ENCODE measurements around the gene AATF. TPM values are rescaled to one million over a fixed set of nuclear protein-coding genes. Genes with fewer than 3 reads are reported as not detected.

AATF gene
- total and polyA plus RNA-seq, 9 of the 15 experiments (the other 6 are each of a cell fraction or from before 2014, with no cell fraction given) = 34.5 to 133 (median 90.1) TPM

DNA sequence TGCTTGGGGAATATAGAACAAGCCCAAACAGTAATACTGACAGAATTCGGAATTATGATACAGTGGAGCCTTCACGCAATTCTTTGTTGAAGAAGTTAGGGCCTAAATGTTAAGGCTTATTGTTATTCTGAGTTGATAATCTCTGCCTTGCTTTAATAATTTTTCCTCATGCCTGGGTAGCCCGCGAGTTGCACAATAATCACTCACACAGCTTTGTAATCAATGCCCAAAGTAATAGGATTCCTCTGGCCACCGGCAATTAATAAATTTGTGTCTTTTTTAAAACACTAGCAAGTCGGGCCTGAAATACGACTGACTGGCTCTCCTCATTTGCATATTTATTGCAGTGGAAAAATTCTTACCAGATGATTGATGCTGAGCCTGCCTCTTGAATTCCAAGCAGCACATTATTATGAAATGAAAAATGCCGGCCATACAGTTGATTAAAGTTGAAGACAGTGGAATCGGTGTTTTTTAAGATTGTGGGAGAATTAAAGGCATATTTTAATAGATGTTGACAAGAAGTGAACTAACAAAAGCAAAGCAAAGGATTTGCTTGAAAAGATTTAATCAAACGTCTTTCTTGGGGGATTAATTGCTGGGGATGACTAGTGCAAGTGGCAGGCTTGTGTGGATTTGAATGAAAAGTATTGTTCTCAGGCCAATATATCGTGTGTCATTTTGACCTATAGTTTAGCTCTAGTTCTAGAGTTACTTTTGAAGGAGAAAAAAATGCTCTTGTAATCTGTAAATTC lies 30.2 kb downstream of the AATF start:
- peaks cover 34% of the 10 kb centered on the region for H3K36me3 ChIP-seq (ENCODE audit: control insufficient read depth, insufficient read depth, low read length)

DNA sequence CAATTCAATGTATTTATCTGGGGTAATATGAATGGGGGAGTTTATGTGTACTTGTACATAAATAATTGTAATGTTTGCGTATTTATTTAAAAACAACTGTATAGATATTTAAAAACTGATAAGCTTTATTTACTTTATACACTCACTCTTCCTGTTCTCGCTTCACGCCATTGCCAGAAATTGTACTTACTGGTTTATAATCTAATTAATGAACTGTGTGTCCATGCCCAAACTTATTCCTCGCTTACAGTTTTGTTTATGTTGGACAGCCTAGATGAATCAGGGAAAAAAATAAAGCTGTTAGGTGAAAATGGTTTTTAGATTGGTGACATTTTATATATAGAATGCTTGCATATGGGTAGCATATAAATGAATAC lies 30.8 kb downstream of the AATF start:
- Histone ChIP-seq H3K9me1 (ENCODE audit: control insufficient read depth, insufficient read depth, low read length) (no peaks in the 10 kb centered on the region), H3K4me2 (ENCODE audit: insufficient read depth, low read length) (no peak overlapping the region), H3K4me1 (replicated peaks in 1 of 2; ENCODE audit: control insufficient read depth in 2 of 2, insufficient read depth in 2 of 2, low read length in 2 of 2) (no peaks in the 10 kb centered on the region), H3K27ac (ENCODE audit: extremely low read depth, low read depth, low read length) (no peak overlapping the region), H3K4me3 (no peak overlapping the region), H3K9ac (ENCODE audit: insufficient read depth in 1 of 2, low read depth in 2 of 2, low read length in 2 of 2) (no peak overlapping the region), H3K27me3 (ENCODE audit: control insufficient read depth in 2 of 2, insufficient read depth in 2 of 2, low read length in 2 of 2) (no peaks in the 10 kb centered on the region), H3K36me3 (ENCODE audit: control insufficient read depth, insufficient read depth, low read length) (peaks cover 40% of the 10 kb centered on the region), H4K20me1 (replicated peaks; ENCODE audit: control insufficient read depth, insufficient read depth, low read length) (no peaks in the 10 kb centered on the region), H2AFZ (ENCODE audit: low read depth, low read length) (no peak overlapping the region), H3K79me2 (ENCODE audit: control insufficient read depth, insufficient read depth, low read length) (peaks cover 79% of the 10 kb centered on the region), H3K9me3 (replicated peaks; ENCODE audit: control insufficient read depth, insufficient read depth, low read depth, low read length) (no peaks in the 10 kb centered on the region)
- WGBS (ENCODE audit: insufficient coverage, low coverage, missing lambda C conversion rate) = 91% methylated on average over 4 of the region's 4 CpGs
- intact Hi-C loops (cut with micrococcal nuclease) (no loop called here), in situ Hi-C loops (cut with MboI) (no loop called here)
- FAIRE-seq (no peak), ATAC-seq (no peak), DNase-seq (ENCODE audit: extremely low read depth in 1 of 4, low spot score in 3 of 4) (no peak)
- no TSS peak for BruUV-seq (replicated peaks)
- POLR2A ChIA-PET = no interaction called here
- TF ChIP-seq, protein P1, sequence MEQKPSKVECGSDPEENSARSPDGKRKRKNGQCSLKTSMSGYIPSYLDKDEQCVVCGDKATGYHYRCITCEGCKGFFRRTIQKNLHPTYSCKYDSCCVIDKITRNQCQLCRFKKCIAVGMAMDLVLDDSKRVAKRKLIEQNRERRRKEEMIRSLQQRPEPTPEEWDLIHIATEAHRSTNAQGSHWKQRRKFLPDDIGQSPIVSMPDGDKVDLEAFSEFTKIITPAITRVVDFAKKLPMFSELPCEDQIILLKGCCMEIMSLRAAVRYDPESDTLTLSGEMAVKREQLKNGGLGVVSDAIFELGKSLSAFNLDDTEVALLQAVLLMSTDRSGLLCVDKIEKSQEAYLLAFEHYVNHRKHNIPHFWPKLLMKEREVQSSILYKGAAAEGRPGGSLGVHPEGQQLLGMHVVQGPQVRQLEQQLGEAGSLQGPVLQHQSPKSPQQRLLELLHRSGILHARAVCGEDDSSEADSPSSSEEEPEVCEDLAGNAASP (IDR thresholded peaks at IDR 0.05) = no peak
- TF ChIP-seq COPS2 (conservative IDR thresholded peaks at IDR 0.05) = no peak
- CTCF ChIA-PET (ENCODE audit: low intra/inter-chr PET ratio) = no interaction called here

More for the DNA sequence above, 30.2 kb downstream of the AATF start:
- ChIA-PET POLR2A (interaction anchor here (0.6 to 1.2 kb wide), 2 partner anchors 11 to 16 kb away, joined by 3 read pairs; no protein-coding TSS in a partner anchor), CTCF (ENCODE audit: low intra/inter-chr PET ratio) (no interaction called here)
- Histone ChIP-seq H3K4me3 (no peak overlapping the region), H3K4me2 (ENCODE audit: insufficient read depth, low read length) (no peak overlapping the region), H3K9ac (ENCODE audit: insufficient read depth in 1 of 2, low read depth in 2 of 2, low read length in 2 of 2) (no peak overlapping the region), H3K27me3 (ENCODE audit: control insufficient read depth in 2 of 2, insufficient read depth in 2 of 2, low read length in 2 of 2) (no peaks in the 10 kb centered on the region), H3K9me1 (ENCODE audit: control insufficient read depth, insufficient read depth, low read length) (no peaks in the 10 kb centered on the region), H4K20me1 (replicated peaks; ENCODE audit: control insufficient read depth, insufficient read depth, low read length) (no peaks in the 10 kb centered on the region), H3K79me2 (ENCODE audit: control insufficient read depth, insufficient read depth, low read length) (peaks cover 83% of the 10 kb centered on the region), H3K27ac (ENCODE audit: extremely low read depth, low read depth, low read length) (no peak overlapping the region), H3K4me1 (replicated peaks in 1 of 2; ENCODE audit: control insufficient read depth in 2 of 2, insufficient read depth in 2 of 2, low read length in 2 of 2) (no peaks in the 10 kb centered on the region), H3K9me3 (replicated peaks; ENCODE audit: control insufficient read depth, insufficient read depth, low read depth, low read length) (no peaks in the 10 kb centered on the region), H2AFZ (ENCODE audit: low read depth, low read length) (no peak overlapping the region)
- in situ Hi-C loops (cut with MboI) (no loop called here), intact Hi-C loops (cut with micrococcal nuclease) (no loop called here)
- FAIRE-seq = no peak
- DNase-seq (ENCODE audit: extremely low read depth in 1 of 4, low spot score in 3 of 4) = no peak
- 80% methylated on average over 11 of the region's 11 CpGs for WGBS (ENCODE audit: insufficient coverage, low coverage, missing lambda C conversion rate)
- no TSS peak for BruUV-seq (replicated peaks)
- no peak for TF ChIP-seq CHCHD3 (CRISPR knock-in tag; IDR thresholded peaks at IDR 0.05)
- TF ChIP-seq CEBPB (tag; IDR thresholded peaks at IDR 0.05) = 0 out of 2 replicates have a peak, but pooled peaks have one; percentile 11
- ATAC-seq = no peak
